ENCODE results near the gene TTC34. TPM values are rescaled to one million over a fixed set of nuclear protein-coding genes. Genes with fewer than 3 reads are reported as not detected.
"Not testable (repeated sequence)": the region's sequence is repeated elsewhere in the genome, so short reads cannot be mapped to it uniquely, and the experiment has no call there.

The TTC34 gene
- total RNA-seq, 1 experiment from 2014 or later, result 1.7 TPM

GRCh38 chr1:2759433-2759832 lies 42.1 kb downstream of the TTC34 start:
- H3K9me3 ChIP-seq (ENCODE audit: insufficient read depth, low read depth); H3K79me2 ChIP-seq (ENCODE audit: low read depth); H4K20me1 ChIP-seq (ENCODE audit: insufficient read depth); H3K27me3 ChIP-seq (ENCODE audit: insufficient read depth, low read depth); H3K4me3 ChIP-seq; H3K9me2 ChIP-seq (ENCODE audit: insufficient read depth); H2AFZ ChIP-seq; CTCF ChIA-PET; intact Hi-C loops (cut with micrococcal nuclease; ENCODE audit: unreplicated experiment); BruUV-seq (replicated peaks); H3K27ac ChIP-seq; H3K4me1 ChIP-seq (replicated peaks; ENCODE audit: insufficient read depth); POLR2A ChIA-PET (ENCODE audit: unreplicated experiment); H3K36me3 ChIP-seq (ENCODE audit: low read depth); H3K4me2 ChIP-seq; DNase-seq; H3F3A ChIP-seq (ENCODE audit: insufficient read depth, low read depth): not testable (repeated sequence)

GRCh38 chr1:2757519-2757918 lies 44.0 kb downstream of the TTC34 start:
- H3F3A ChIP-seq (ENCODE audit: insufficient read depth, low read depth); H3K27me3 ChIP-seq (ENCODE audit: insufficient read depth, low read depth); H4K20me1 ChIP-seq (ENCODE audit: insufficient read depth); H3K4me1 ChIP-seq (replicated peaks; ENCODE audit: insufficient read depth); POLR2A ChIA-PET (ENCODE audit: unreplicated experiment); DNase-seq; H3K27ac ChIP-seq; H3K79me2 ChIP-seq (ENCODE audit: low read depth); H3K4me3 ChIP-seq; H3K4me2 ChIP-seq; H3K9me2 ChIP-seq (ENCODE audit: insufficient read depth); intact Hi-C loops (cut with micrococcal nuclease; ENCODE audit: unreplicated experiment); H3K36me3 ChIP-seq (ENCODE audit: low read depth); H3K9me3 ChIP-seq (ENCODE audit: insufficient read depth, low read depth); BruUV-seq (replicated peaks); H2AFZ ChIP-seq; CTCF ChIA-PET: not testable (repeated sequence)

- H3K4me1 ChIP-seq (replicated peaks; ENCODE audit: insufficient read depth); H2AFZ ChIP-seq; H3K4me3 ChIP-seq; H3K27ac ChIP-seq; H3K79me2 ChIP-seq (ENCODE audit: low read depth); H3K4me2 ChIP-seq; H4K20me1 ChIP-seq (ENCODE audit: insufficient read depth); intact Hi-C loops (cut with micrococcal nuclease; ENCODE audit: unreplicated experiment); BruUV-seq (replicated peaks); H3K9me3 ChIP-seq (ENCODE audit: insufficient read depth, low read depth); H3K27me3 ChIP-seq (ENCODE audit: insufficient read depth, low read depth); H3K36me3 ChIP-seq (ENCODE audit: low read depth); CTCF ChIA-PET; H3F3A ChIP-seq (ENCODE audit: insufficient read depth, low read depth); H3K9me2 ChIP-seq (ENCODE audit: insufficient read depth); DNase-seq; POLR2A ChIA-PET (ENCODE audit: unreplicated experiment): not testable (repeated sequence)
These were observed 46.1 kb downstream of the TTC34 start for GRCh38 chr1:2755426-2755825.

GRCh38 chr1:2754597-2754996 lies 46.9 kb downstream of the TTC34 start:
- intact Hi-C loops (cut with micrococcal nuclease; ENCODE audit: unreplicated experiment); H3K79me2 ChIP-seq (ENCODE audit: low read depth); H3K9me2 ChIP-seq (ENCODE audit: insufficient read depth); DNase-seq; CTCF ChIA-PET; H3F3A ChIP-seq (ENCODE audit: insufficient read depth, low read depth); H3K9me3 ChIP-seq (ENCODE audit: insufficient read depth, low read depth); H3K4me2 ChIP-seq; H3K27ac ChIP-seq; H2AFZ ChIP-seq; POLR2A ChIA-PET (ENCODE audit: unreplicated experiment); H3K4me3 ChIP-seq; H3K27me3 ChIP-seq (ENCODE audit: insufficient read depth, low read depth); H3K36me3 ChIP-seq (ENCODE audit: low read depth); BruUV-seq (replicated peaks); H4K20me1 ChIP-seq (ENCODE audit: insufficient read depth); H3K4me1 ChIP-seq (replicated peaks; ENCODE audit: insufficient read depth): not testable (repeated sequence)

GRCh38 chr1:2752503-2752902 lies 49.0 kb downstream of the TTC34 start:
- H3K4me3 ChIP-seq; intact Hi-C loops (cut with micrococcal nuclease; ENCODE audit: unreplicated experiment); BruUV-seq (replicated peaks); H3K36me3 ChIP-seq (ENCODE audit: low read depth); DNase-seq; H3K79me2 ChIP-seq (ENCODE audit: low read depth); H3K27me3 ChIP-seq (ENCODE audit: insufficient read depth, low read depth); H3K4me2 ChIP-seq; H3K4me1 ChIP-seq (replicated peaks; ENCODE audit: insufficient read depth); H4K20me1 ChIP-seq (ENCODE audit: insufficient read depth); POLR2A ChIA-PET (ENCODE audit: unreplicated experiment); CTCF ChIA-PET; H3K27ac ChIP-seq; H3K9me2 ChIP-seq (ENCODE audit: insufficient read depth); H3K9me3 ChIP-seq (ENCODE audit: insufficient read depth, low read depth); H2AFZ ChIP-seq; H3F3A ChIP-seq (ENCODE audit: insufficient read depth, low read depth): not testable (repeated sequence)

- H3K27me3 ChIP-seq (ENCODE audit: insufficient read depth, low read depth); H3K27ac ChIP-seq; H3K79me2 ChIP-seq (ENCODE audit: low read depth); H3K9me2 ChIP-seq (ENCODE audit: insufficient read depth); H3K4me3 ChIP-seq; H3K36me3 ChIP-seq (ENCODE audit: low read depth); intact Hi-C loops (cut with micrococcal nuclease; ENCODE audit: unreplicated experiment); BruUV-seq (replicated peaks); H3K4me1 ChIP-seq (replicated peaks; ENCODE audit: insufficient read depth); POLR2A ChIA-PET (ENCODE audit: unreplicated experiment); H3K9me3 ChIP-seq (ENCODE audit: insufficient read depth, low read depth); H3K4me2 ChIP-seq; H2AFZ ChIP-seq; CTCF ChIA-PET; H4K20me1 ChIP-seq (ENCODE audit: insufficient read depth); DNase-seq; H3F3A ChIP-seq (ENCODE audit: insufficient read depth, low read depth): not testable (repeated sequence)
These were observed 49.6 kb downstream of the TTC34 start for GRCh38 chr1:2751866-2752265.

- intact Hi-C loops (cut with micrococcal nuclease; ENCODE audit: unreplicated experiment); BruUV-seq (replicated peaks); H3K27me3 ChIP-seq (ENCODE audit: insufficient read depth, low read depth); H3K4me1 ChIP-seq (replicated peaks; ENCODE audit: insufficient read depth); H3K9me2 ChIP-seq (ENCODE audit: insufficient read depth); DNase-seq; H3K4me2 ChIP-seq; H3K36me3 ChIP-seq (ENCODE audit: low read depth); H3K9me3 ChIP-seq (ENCODE audit: insufficient read depth, low read depth); H3K27ac ChIP-seq; POLR2A ChIA-PET (ENCODE audit: unreplicated experiment); H3K4me3 ChIP-seq; CTCF ChIA-PET; H2AFZ ChIP-seq; H3F3A ChIP-seq (ENCODE audit: insufficient read depth, low read depth); H4K20me1 ChIP-seq (ENCODE audit: insufficient read depth); H3K79me2 ChIP-seq (ENCODE audit: low read depth): not testable (repeated sequence)
These were observed 50.4 kb downstream of the TTC34 start for GRCh38 chr1:2750766-2751730.

Measured in PC-9 (cell line).